GM19452 (cell line): ENCODE results near the gene CEP170B.

Experiments used
- ATAC-seq: cut with Tn5 transposase; IDR thresholded peaks from one replicate; pipeline ENCODE4 v1.9.1; 2021; ENCODE audit not compliant: unreplicated experiment

Gene CEP170B

GRCh38 chr14:104929268-104930230 is 64.5 kb downstream of the CEP170B start:
- no peak for ATAC-seq

- ATAC-seq, result no peak
These were observed 65.6 kb downstream of the CEP170B start for GRCh38 chr14:104930526-104931303.

GRCh38 chr14:104931304-104931770 is 66.3 kb downstream of the CEP170B start:
- ATAC-seq, result no peak

GRCh38 chr14:104931771-104932675 is 67.0 kb downstream of the CEP170B start:
- ATAC-seq, result no peak

GRCh38 chr14:104932676-104933631 is 67.9 kb downstream of the CEP170B start:
- ATAC-seq, result peak; percentile 63

- no peak for ATAC-seq
These were observed 69.0 kb downstream of the CEP170B start for GRCh38 chr14:104933746-104934733.

- ATAC-seq, result no peak
These were observed 70.1 kb downstream of the CEP170B start for GRCh38 chr14:104935026-104935650.

GRCh38 chr14:104935955-104936354 is 70.9 kb downstream of the CEP170B start:
- ATAC-seq, result no peak

- ATAC-seq, result no peak
These were observed 71.5 kb downstream of the CEP170B start for GRCh38 chr14:104936361-104937155.

- no peak for ATAC-seq
These were observed 72.1 kb downstream of the CEP170B start for GRCh38 chr14:104937161-104937560.

GRCh38 chr14:104937694-104938365 is 72.8 kb downstream of the CEP170B start:
- no peak for ATAC-seq

GRCh38 chr14:104938436-104938835 is 73.4 kb downstream of the CEP170B start:
- ATAC-seq, result no peak

- ATAC-seq, result no peak
These were observed 73.9 kb downstream of the CEP170B start for GRCh38 chr14:104938960-104939359.

- ATAC-seq, result no peak
These were observed 74.8 kb downstream of the CEP170B start for GRCh38 chr14:104939666-104940410.

- ATAC-seq, result no peak
These were observed 75.6 kb downstream of the CEP170B start for GRCh38 chr14:104940526-104941150.
